Endothelial cell of umbilical vein (primary cell): ENCODE results near the gene TTLL5. TPM values are rescaled to one million over a fixed set of nuclear protein-coding genes. Genes with fewer than 3 reads are reported as not detected.

Experiments
- BruUV-seq: library from RNA; stranded (reverse); fragments of 400-500 nt; replicated peaks from 2 replicates; lab custom pipeline; 2021; lab: Mats Ljungman, UMichigan
- CTCF ChIA-PET: fragments of 300-600, 350-600 bp; sonication (Branson Sonifier 250); formaldehyde crosslinking; loops from one replicate; lab custom pipeline; 2021; ENCODE audit warnings: antibody characterized with exemption, inconsistent platforms; lab: Charles Lee
- POLR2A ChIA-PET: fragments of 300-600, 350-600 bp; sonication (Branson Sonifier 250); formaldehyde crosslinking; loops from one replicate; lab custom pipeline; 2021; ENCODE audit warnings: antibody characterized with exemption, inconsistent platforms; lab: Charles Lee
- DNase-seq: peaks from one replicate; pipeline ENCODE4 v3.0.0-alpha.2; 2011; ENCODE audit warnings: low read depth, low spot score
- FAIRE-seq: peaks from 2 replicates; lab custom pipeline; 2011; peaks lifted over from hg19 to GRCh38; lab: Jason Lieb, UNC
- H2AFZ ChIP-seq: 2 replicates; pipeline ENCODE4 v1.6.0; 2012; ENCODE audit warnings: low read depth, low read length, control low read depth, inconsistent platforms
- H3K27ac ChIP-seq: 2 replicates; pipeline ENCODE4 v1.5.1; 2011; ENCODE audit warnings: low read depth, mild to moderate bottlenecking, control low read depth, low read length, moderate library complexity; ENCODE audit not compliant: insufficient read depth
- H3K27me3 ChIP-seq, 2 experiments: 2 replicates each; pipeline versions ENCODE4 v1.6.0 to v1.6.1; 2011; ENCODE audit warnings: low read length in 2 of 2, mixed read lengths in 1 of 2; ENCODE audit not compliant: control insufficient read depth in 2 of 2, insufficient read depth in 2 of 2
- H3K36me3 ChIP-seq, 2 experiments: 2 replicates in 1 of 2; 3 replicates in 1 of 2; pipeline ENCODE4 v1.5.1; 2011; ENCODE audit warnings: low read length in 2 of 2, mild to moderate bottlenecking in 1 of 2, moderate library complexity in 1 of 2; ENCODE audit not compliant: control insufficient read depth in 2 of 2, insufficient read depth in 2 of 2; ENCODE audit errors: extremely low read depth in 1 of 2
- H3K4me1 ChIP-seq: 3 replicates; pipeline ENCODE4 v1.5.1; 2011; ENCODE audit warnings: mild to moderate bottlenecking, low read length; ENCODE audit not compliant: control insufficient read depth, insufficient read depth; ENCODE audit errors: extremely low read depth
- H3K4me2 ChIP-seq: 2 replicates; pipeline ENCODE4 v1.6.1; 2011; ENCODE audit warnings: low read length, control low read depth, mixed read lengths; ENCODE audit not compliant: insufficient read depth
- H3K4me3 ChIP-seq, 3 experiments: fragments of 200-600 bp in 1 of 3; sonication (generic), shearing (Covaris generic) in 1 of 3; replicated peaks in 1 of 3; 2 replicates each; pipeline ENCODE4 v1.5.1; 2011 to 2016; ENCODE audit warnings: control low read depth in 3 of 3, low read length in 3 of 3, mild to moderate bottlenecking in 2 of 3, inconsistent platforms in 1 of 3, low read depth in 1 of 3, moderate library complexity in 1 of 3; ENCODE audit not compliant: insufficient read depth in 1 of 3
- H3K79me2 ChIP-seq: 2 replicates; pipeline ENCODE4 v1.6.0; 2012; ENCODE audit warnings: low read length, inconsistent platforms; ENCODE audit not compliant: control insufficient read depth, insufficient read depth
- H3K9ac ChIP-seq: replicated peaks from 2 replicates; pipeline ENCODE3; 2011; ENCODE audit warnings: low read length, control low read depth; ENCODE audit not compliant: insufficient read depth; ENCODE audit errors: extremely low read depth
- H3K9me1 ChIP-seq: replicated peaks from 3 replicates; pipeline ENCODE4 v1.6.0; 2011; ENCODE audit warnings: mild to moderate bottlenecking, low read length; ENCODE audit not compliant: control insufficient read depth, insufficient read depth; ENCODE audit errors: extremely low read depth
- H3K9me3 ChIP-seq: replicated peaks from 2 replicates; pipeline ENCODE4 v1.5.1; 2012; ENCODE audit warnings: low read length, inconsistent platforms; ENCODE audit not compliant: control insufficient read depth, insufficient read depth
- H4K20me1 ChIP-seq: replicated peaks from 2 replicates; pipeline ENCODE3; 2011; ENCODE audit warnings: mild to moderate bottlenecking, low read length; ENCODE audit not compliant: control insufficient read depth, insufficient read depth; ENCODE audit errors: extremely low read depth
- EZH2 ChIP-seq: IDR thresholded peaks from 2 replicates; pipeline ENCODE4 v1.6.1; 2012; ENCODE audit warnings: borderline replicate concordance, low read depth, mild to moderate bottlenecking, moderate library complexity, low read length, inconsistent platforms; ENCODE audit not compliant: severe bottlenecking
- FOS ChIP-seq: IDR thresholded peaks from 2 replicates; pipeline ENCODE4 v1.6.1; 2011; ENCODE audit warnings: mild to moderate bottlenecking, low read length, moderate library complexity, borderline replicate concordance; ENCODE audit not compliant: insufficient read depth
- GATA2 ChIP-seq: IDR thresholded peaks from 2 replicates; pipeline ENCODE4 v1.7.0; 2011; ENCODE audit warnings: low read depth, mild to moderate bottlenecking, moderate library complexity, mixed read lengths, low read length; ENCODE audit not compliant: insufficient read length, insufficient read depth
- JUN ChIP-seq: IDR thresholded peaks from 2 replicates; pipeline ENCODE4 v1.6.1; 2011; ENCODE audit warnings: borderline replicate concordance, low read depth; ENCODE audit not compliant: insufficient read length, insufficient read depth
- MAX ChIP-seq: IDR thresholded peaks from 2 replicates; pipeline ENCODE4 v1.6.1; 2011; ENCODE audit not compliant: insufficient read depth, insufficient read length
- MYC ChIP-seq: IDR thresholded peaks from one replicate; pipeline ENCODE4 v1.6.1; 2011; ENCODE audit warnings: mild to moderate bottlenecking, low read depth, low read length
- POLR2A ChIP-seq: IDR thresholded peaks from 2 replicates; pipeline ENCODE4 v1.6.1; 2012; ENCODE audit warnings: low read depth, mild to moderate bottlenecking, control low read depth, low read length
- POLR2AphosphoS5 ChIP-seq: IDR thresholded peaks from 2 replicates; pipeline ENCODE4 v1.6.1; 2012; ENCODE audit warnings: low read depth, mild to moderate bottlenecking, control low read depth, low read length, moderate library complexity; ENCODE audit not compliant: insufficient read depth
- dilution Hi-C: fragments of 300-500 bp; cut with MboI; formaldehyde crosslinking; loops from one replicate; pipeline ENCODE4 v1.15.0; 2019; ENCODE audit warnings: low sequenced_read_pairs; ENCODE audit not compliant: extremely low pct_ligation_motif_present
- intact Hi-C: fragments of 100-400 bp; cut with micrococcal nuclease; formaldehyde crosslinking; loops from one replicate; pipeline ENCODE4 v1.10.0; 2022
- polyA plus RNA-seq, 4 experiments: library from polyadenylated mRNA; depleted of rRNA in 3 of 4; stranded (reverse) in 3 of 4; unstranded in 1 of 4; fragments of >200 nt; gene quantifications; 2 replicates each; pipeline versions ENCODE4 v1.2.1 to v1.2.3, GENCODE V29; 2011 to 2012; ENCODE audit warnings: missing spikeins in 1 of 4
- total RNA-seq: library from RNA; stranded (reverse); gene quantifications from 2 replicates; pipeline ENCODE4 v1.2.3, GENCODE V29; 2021
- TF ChIP-seq, protein P1 (sequence below), 2 donors: IDR thresholded peaks; 1 replicate in 1 of 2; 2 replicates in 1 of 2; pipeline ENCODE4 v1.5.1; 2011; ENCODE audit warnings: low read length in 2 of 2, mild to moderate bottlenecking in 2 of 2, moderate library complexity in 2 of 2, control low read depth in 1 of 2, inconsistent platforms in 1 of 2, low read depth in 1 of 2; ENCODE audit not compliant: insufficient read depth in 1 of 2; ENCODE audit errors: extremely low read depth in 1 of 2

TTLL5 gene
- total and polyA plus RNA-seq, 2 donors (not counting 3 experiments of a cell fraction or from before 2014, with no cell fraction given) = 33.2 to 93.6 TPM

GRCh38 chr14:75829316-75829715 lies 168.3 kb downstream of the TTLL5 start:
- Histone ChIP-seq H3K79me2 (no peaks in the 10 kb centered on the region), H3K36me3 (peaks cover 0 to 3% of the 10 kb centered on the region in 2 experiments), H3K9ac (no peak overlapping the region), H3K27me3 (no peaks in the 10 kb centered on the region), H3K9me1 (no peaks in the 10 kb centered on the region), H3K27ac (no peak overlapping the region), H3K9me3 (no peaks in the 10 kb centered on the region), H3K4me1 (no peaks in the 10 kb centered on the region), H3K4me2 (no peak overlapping the region), H3K4me3 (no peak overlapping the region), H2AFZ (no peak overlapping the region), H4K20me1 (no peaks in the 10 kb centered on the region)
- ChIA-PET CTCF (interaction anchor here (0.8 to 3.6 kb wide), 3 partner anchors 22 to 150 kb away, joined by 3 to 17 read pairs (median 3); no protein-coding TSS in a partner anchor), POLR2A (no interaction called here)
- no peak for DNase-seq
- FAIRE-seq = no peak
- dilution Hi-C loops (no loop called here), intact Hi-C loops (no loop called here)
- TF ChIP-seq EZH2 (no peak), POLR2AphosphoS5 (no peak), FOS (no peak), MYC (no peak), MAX (no peak), GATA2 (no peak), POLR2A (no peak), JUN (no peak)
- TF ChIP-seq, protein P1, sequence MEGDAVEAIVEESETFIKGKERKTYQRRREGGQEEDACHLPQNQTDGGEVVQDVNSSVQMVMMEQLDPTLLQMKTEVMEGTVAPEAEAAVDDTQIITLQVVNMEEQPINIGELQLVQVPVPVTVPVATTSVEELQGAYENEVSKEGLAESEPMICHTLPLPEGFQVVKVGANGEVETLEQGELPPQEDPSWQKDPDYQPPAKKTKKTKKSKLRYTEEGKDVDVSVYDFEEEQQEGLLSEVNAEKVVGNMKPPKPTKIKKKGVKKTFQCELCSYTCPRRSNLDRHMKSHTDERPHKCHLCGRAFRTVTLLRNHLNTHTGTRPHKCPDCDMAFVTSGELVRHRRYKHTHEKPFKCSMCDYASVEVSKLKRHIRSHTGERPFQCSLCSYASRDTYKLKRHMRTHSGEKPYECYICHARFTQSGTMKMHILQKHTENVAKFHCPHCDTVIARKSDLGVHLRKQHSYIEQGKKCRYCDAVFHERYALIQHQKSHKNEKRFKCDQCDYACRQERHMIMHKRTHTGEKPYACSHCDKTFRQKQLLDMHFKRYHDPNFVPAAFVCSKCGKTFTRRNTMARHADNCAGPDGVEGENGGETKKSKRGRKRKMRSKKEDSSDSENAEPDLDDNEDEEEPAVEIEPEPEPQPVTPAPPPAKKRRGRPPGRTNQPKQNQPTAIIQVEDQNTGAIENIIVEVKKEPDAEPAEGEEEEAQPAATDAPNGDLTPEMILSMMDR (IDR thresholded peaks at IDR 0.05; ENCODE audit: extremely low read depth in 1 of 2, insufficient read depth in 1 of 2, low read depth in 1 of 2, low read length in 2 of 2) = no peak
- no TSS peak for BruUV-seq
